ENCODE results near the gene BIN1. TPM values are rescaled to one million over a fixed set of nuclear protein-coding genes. Genes with fewer than 3 reads are reported as not detected.

Gene BIN1
- polyA plus RNA-seq, 1 experiment, result 37.6 TPM

DNA sequence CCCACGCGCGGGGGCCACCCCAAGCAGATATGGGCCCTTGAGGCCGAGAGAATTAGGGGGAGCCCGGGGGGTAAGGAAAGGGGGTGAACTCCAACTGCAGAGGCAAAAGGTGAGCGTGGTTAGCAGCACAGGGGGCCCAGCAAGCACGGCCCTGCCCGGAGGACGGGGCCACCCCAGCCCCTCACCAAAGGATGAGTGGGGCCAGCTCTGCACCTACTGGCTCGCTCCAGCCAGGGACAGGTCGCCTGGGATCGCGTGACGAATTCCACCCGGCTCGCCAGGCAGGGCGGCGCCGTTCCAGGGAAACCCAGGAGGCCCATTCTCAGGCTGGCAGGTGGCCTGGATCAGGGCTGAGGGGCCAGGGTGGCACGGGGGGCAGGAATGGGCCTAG is 38.6 kb downstream of the BIN1 start:
- peaks cover 10% of the 10 kb centered on the region for H3K36me3 ChIP-seq (ENCODE audit: control insufficient read depth, insufficient read depth, low read length)
- POLR2A ChIA-PET, result no interaction called here
- no peak for TF ChIP-seq CTCF (IDR thresholded peaks at IDR 0.05; ENCODE audit: insufficient read depth, low read depth, low read length)
- no peaks in the 10 kb centered on the region for H3K27me3 ChIP-seq (ENCODE audit: control insufficient read depth, insufficient read depth, low read length)
- CTCF ChIA-PET, result interaction anchor here (0.9 to 2.2 kb wide), 13 partner anchors 9 to 120 kb away, joined by 3 to 20 read pairs (median 6); no protein-coding TSS in a partner anchor
- H3K4me3 ChIP-seq (ENCODE audit: low read depth, low read length), result no peak overlapping the region
- no peak for DNase-seq (ENCODE audit: low read depth)

DNA sequence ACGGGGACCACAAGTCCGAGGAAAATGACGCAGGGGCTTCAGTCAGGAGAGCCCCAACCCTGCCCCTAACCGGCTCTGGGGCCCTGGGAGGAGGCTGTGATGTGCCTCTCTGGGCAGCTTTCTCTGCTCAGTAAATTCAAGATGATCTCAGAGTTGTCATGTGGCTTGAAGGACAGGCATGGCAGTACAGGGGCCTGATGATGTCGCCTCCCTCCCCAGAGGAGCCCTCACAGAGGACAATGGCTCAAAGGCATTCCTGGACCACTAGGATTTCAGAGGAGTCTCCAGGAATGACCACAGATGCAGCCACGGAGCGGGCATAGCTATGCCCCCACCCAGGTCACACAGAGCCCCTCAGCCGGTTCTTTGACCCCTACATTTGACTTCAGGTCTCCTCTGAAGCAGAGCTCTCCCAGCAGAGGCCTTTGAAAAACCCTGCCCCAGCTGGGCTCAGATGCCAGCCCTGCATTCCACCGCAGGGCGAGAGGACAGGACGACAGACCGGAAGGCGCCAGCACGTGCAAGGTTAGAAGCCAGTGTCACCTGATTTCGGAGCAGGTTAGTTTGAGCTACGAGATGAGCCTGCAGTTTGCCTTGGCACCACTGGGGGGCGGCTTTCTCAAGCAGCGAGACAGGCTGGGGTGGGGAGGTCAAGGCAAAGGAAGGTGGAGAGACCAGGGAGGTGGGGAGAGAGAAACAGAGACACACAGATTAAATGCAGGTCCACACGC is 39.2 kb downstream of the BIN1 start:
- Histone ChIP-seq H3K36me3 (ENCODE audit: control insufficient read depth, insufficient read depth, low read length) (peaks cover 12% of the 10 kb centered on the region), H3K27me3 (ENCODE audit: control insufficient read depth, insufficient read depth, low read length) (no peaks in the 10 kb centered on the region), H3K4me3 (ENCODE audit: low read depth, low read length) (no peak overlapping the region)
- TF ChIP-seq CTCF (IDR thresholded peaks at IDR 0.05; ENCODE audit: insufficient read depth, low read depth, low read length), result peak; percentile 91
- no peak for DNase-seq (ENCODE audit: low read depth)
- ChIA-PET CTCF (interaction anchor here (0.5 to 2.2 kb wide), 19 partner anchors 9 to 193 kb away, joined by 3 to 20 read pairs (median 4); no protein-coding TSS in a partner anchor), POLR2A (interaction anchor here (0.6 kb wide), 1 partner anchor 72 kb away, joined by 3 read pairs; no protein-coding TSS in a partner anchor)

GRCh38 chr2:127066942-127067341 is 40.0 kb downstream of the BIN1 start:
- POLR2A ChIA-PET, result interaction anchor here (0.6 kb wide), 1 partner anchor 73 kb away, joined by 3 read pairs; no protein-coding TSS in a partner anchor
- CTCF ChIA-PET, result interaction anchor here (0.7 to 3.5 kb wide), 2 partner anchors 87 to 108 kb away, joined by 3 to 19 read pairs; no protein-coding TSS in a partner anchor
- DNase-seq (ENCODE audit: low read depth), result no peak
- H3K4me3 ChIP-seq (ENCODE audit: low read depth, low read length), result no peak overlapping the region
- TF ChIP-seq CTCF (IDR thresholded peaks at IDR 0.05; ENCODE audit: insufficient read depth, low read depth, low read length), result no peak
- no peaks in the 10 kb centered on the region for H3K27me3 ChIP-seq (ENCODE audit: control insufficient read depth, insufficient read depth, low read length)
- H3K36me3 ChIP-seq (ENCODE audit: control insufficient read depth, insufficient read depth, low read length), result peaks cover 13% of the 10 kb centered on the region

- no peak for TF ChIP-seq CTCF (IDR thresholded peaks at IDR 0.05; ENCODE audit: insufficient read depth, low read depth, low read length)
- Histone ChIP-seq H3K4me3 (ENCODE audit: low read depth, low read length) (no peak overlapping the region), H3K36me3 (ENCODE audit: control insufficient read depth, insufficient read depth, low read length) (peaks cover 14% of the 10 kb centered on the region), H3K27me3 (ENCODE audit: control insufficient read depth, insufficient read depth, low read length) (no peaks in the 10 kb centered on the region)
- DNase-seq (ENCODE audit: low read depth), result no peak
- CTCF ChIA-PET, result interaction anchor here (1.3 to 3.5 kb wide), 2 partner anchors 12 to 109 kb away, joined by 3 to 19 read pairs; no protein-coding TSS in a partner anchor
- POLR2A ChIA-PET, result no interaction called here
Measured at GRCh38 chr2:127065940-127066318, 41.0 kb downstream of the BIN1 start.

DNA sequence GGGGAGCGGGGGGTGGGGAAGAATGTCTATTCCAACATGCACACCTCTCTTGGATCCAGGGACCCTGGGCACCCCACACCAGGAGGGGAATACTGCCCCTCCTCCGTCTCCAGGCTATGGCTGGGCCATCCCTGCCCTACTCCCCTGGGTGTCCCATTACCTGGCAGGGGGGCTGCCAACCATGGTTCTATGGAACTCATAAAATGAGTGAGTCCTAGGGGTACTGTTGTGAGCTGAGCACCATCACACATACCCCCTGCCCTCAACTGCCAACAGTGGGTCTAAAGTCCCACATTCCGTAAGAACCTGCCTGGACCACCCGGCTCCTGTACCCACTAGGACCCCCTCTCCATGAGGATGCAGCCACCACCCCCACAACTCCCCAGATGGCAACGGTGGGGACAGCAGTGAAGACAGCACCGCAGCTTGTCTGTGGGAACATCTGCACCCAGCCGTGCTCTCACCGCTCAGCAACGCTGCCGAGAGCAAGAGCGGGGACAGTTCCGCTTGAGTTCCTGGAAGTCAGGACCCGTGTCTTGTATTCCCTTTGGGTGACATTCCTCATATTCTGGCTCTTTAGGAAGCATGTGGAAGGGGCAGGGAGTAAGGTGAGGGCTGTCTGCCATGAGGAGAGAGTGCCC is 41.5 kb downstream of the BIN1 start:
- ChIA-PET POLR2A (no interaction called here), CTCF (interaction anchor here (0.7 to 3.5 kb wide), 6 partner anchors 9 to 414 kb away, joined by 3 to 19 read pairs (median 3); no protein-coding TSS in a partner anchor)
- no peak for DNase-seq (ENCODE audit: low read depth)

More for the DNA sequence above, 41.5 kb downstream of the BIN1 start:
- Histone ChIP-seq H3K4me3 (ENCODE audit: low read depth, low read length) (no peak overlapping the region), H3K27me3 (ENCODE audit: control insufficient read depth, insufficient read depth, low read length) (no peaks in the 10 kb centered on the region), H3K36me3 (ENCODE audit: control insufficient read depth, insufficient read depth, low read length) (peaks cover 14% of the 10 kb centered on the region)
- TF ChIP-seq CTCF (IDR thresholded peaks at IDR 0.05; ENCODE audit: insufficient read depth, low read depth, low read length), result no peak
